Smooth muscle cell of the umbilical artery (primary cell): ENCODE results near the gene CCNJL. TPM values are rescaled to one million over a fixed set of nuclear protein-coding genes. Genes with fewer than 3 reads are reported as not detected.

Source experiments
- total RNA-seq: library from RNA; depleted of rRNA; stranded (reverse); fragments of >200 nt; gene quantifications from 2 replicates; pipeline ENCODE4 v1.2.3, GENCODE V29; 2014

Gene CCNJL
- total RNA-seq: 3.3 and 4.1 TPM in 2 replicates

GRCh38 chr5:160312134-160312959 lies at the start of gene CCNJL:
CCNJL (minus strand) TSS chr5:160312564; CDS start chr5:160311923, 641 bp downstream.

GRCh38 chr5:160229190-160229742 lies 83.1 kb downstream of the CCNJL start, which contains the start of gene FABP6:
FABP6 (plus strand) TSS chr5:160229506; CDS start chr5:160229558, 52 bp downstream.

Other genes with a start within 250 kb of the CCNJL start
- gene PWWP2A, start 193.1 kb downstream of the CCNJL start, total RNA-seq: 22.0 and 34.5 TPM in 2 replicates
- gene FABP6, start 83.1 kb downstream of the CCNJL start, total RNA-seq: 0.55 TPM in 1 of 2 replicates, not detected in the other
- gene C1QTNF2, start 58.1 kb upstream of the CCNJL start, total RNA-seq: 0.30 and 0.32 TPM in 2 replicates
- 4.8 and 5.1 TPM in 2 replicates for gene FAM200C, start 87.5 kb upstream of the CCNJL start, total RNA-seq
- gene SLU7, start 106.5 kb upstream of the CCNJL start, total RNA-seq: 71.6 and 75.3 TPM in 2 replicates
- gene PTTG1, start 109.3 kb upstream of the CCNJL start, total RNA-seq: 49.0 and 137 TPM in 2 replicates